K562 (cell line): ENCODE measurements around the gene KRI1. TPM values are rescaled to one million over a fixed set of nuclear protein-coding genes. Genes with fewer than 3 reads are reported as not detected.
A peak's percentile ranks its signal among the peaks of the same experiment; 100 is the strongest.

Experiments used
- GTF2F1 ChIP-seq: IDR thresholded peaks from 2 replicates; pipeline ENCODE4 v1.6.1; 2011; ENCODE audit warnings: low read depth, low read length, improper control_type of control experiment
- NFE2L1 ChIP-seq: fragments of 450-650 bp; IDR thresholded peaks from 2 replicates; pipeline ENCODE4 v1.6.1; 2016; ENCODE audit warnings: missing genetic modification characterization, low read depth, mild to moderate bottlenecking, missing compliant biosample characterization, moderate library complexity, borderline replicate concordance
- NFXL1 ChIP-seq: fragments of 450-650 bp; formaldehyde crosslinking; IDR thresholded peaks from 2 replicates; pipeline ENCODE4 v1.4.0; 2021; ENCODE audit warnings: mild to moderate bottlenecking
- NR4A1 ChIP-seq, 2 experiments: fragments of 250-450 bp in 1 of 2; fragments of 450-650 bp in 1 of 2; sonication (Bioruptor Pico) in 1 of 2; IDR thresholded peaks; 2 replicates each; pipeline versions ENCODE4 v1.4.0 to v1.6.1; 2016 to 2020; ENCODE audit warnings: mild to moderate bottlenecking in 2 of 2, missing compliant biosample characterization in 1 of 2, missing genetic modification characterization in 1 of 2, moderate library complexity in 1 of 2
- PHB2 ChIP-seq: fragments of 450-650 bp; IDR thresholded peaks from 2 replicates; pipeline ENCODE4 v1.6.1; 2017; ENCODE audit warnings: low read depth
- PML ChIP-seq: IDR thresholded peaks from 2 replicates; pipeline ENCODE4 v1.6.1; 2012; ENCODE audit warnings: low read length, inconsistent platforms
- PRMT5 ChIP-seq: sonication (generic); formaldehyde crosslinking; IDR thresholded peaks from 2 replicates; pipeline ENCODE4 v1.5.0; 2020; ENCODE audit warnings: missing genetic modification reagents
- RBM15 ChIP-seq: fragments of 200-400 bp; formaldehyde crosslinking; IDR thresholded peaks from 2 replicates; pipeline ENCODE4 v1.6.1; 2018; ENCODE audit warnings: mild to moderate bottlenecking, low read length, moderate library complexity; ENCODE audit not compliant: insufficient read depth
- RFX1 ChIP-seq: fragments of 450-650 bp; IDR thresholded peaks from 2 replicates; pipeline ENCODE4 v1.6.1; 2016; ENCODE audit warnings: mild to moderate bottlenecking, moderate library complexity
- SAFB2 ChIP-seq: fragments of 200-400 bp; formaldehyde crosslinking; IDR thresholded peaks from 2 replicates; pipeline ENCODE4 v1.6.1; 2018; ENCODE audit warnings: borderline replicate concordance, low read length, low read depth, moderate library complexity; ENCODE audit not compliant: severe bottlenecking
- SLC30A9 ChIP-seq: fragments of 250-450 bp; sonication (Bioruptor Pico); IDR thresholded peaks from 2 replicates; pipeline ENCODE4 v1.8.0; 2022; ENCODE audit warnings: mild to moderate bottlenecking, moderate library complexity
- TAF1 ChIP-seq: IDR thresholded peaks from 2 replicates; pipeline ENCODE4 v1.6.1; 2011; ENCODE audit warnings: mild to moderate bottlenecking, low read length, moderate library complexity; ENCODE audit not compliant: insufficient read depth, control insufficient read depth, severe bottlenecking; ENCODE audit errors: extremely low read depth
- THRAP3 ChIP-seq: fragments of 450-650 bp; IDR thresholded peaks from 2 replicates; pipeline ENCODE4 v1.6.1; 2016; ENCODE audit warnings: mild to moderate bottlenecking, inconsistent platforms, borderline replicate concordance
- TRIM24 ChIP-seq, 2 experiments: fragments of 450-650 bp; IDR thresholded peaks; 2 replicates each; pipeline ENCODE4 v1.6.1; 2016
- ZC3H11A ChIP-seq: IDR thresholded peaks from 2 replicates; pipeline ENCODE4 v1.6.1; 2012; ENCODE audit warnings: low read depth, low read length, improper control_type of control experiment
- ZNF146 ChIP-seq: IDR thresholded peaks from one replicate; pipeline ENCODE4 v1.6.1; 2018; ENCODE audit warnings: missing compliant biosample characterization; ENCODE audit not compliant: unreplicated experiment
- ZNF436 ChIP-seq: fragments of 250-450, 450-650 bp; sonication (Bioruptor Pico); formaldehyde crosslinking; IDR thresholded peaks from 2 replicates; pipeline ENCODE4 v1.7.0; 2020; ENCODE audit warnings: mild to moderate bottlenecking
- ZNF699 ChIP-seq: fragments of 250-450 bp; sonication (Bioruptor Pico); IDR thresholded peaks from 2 replicates; pipeline ENCODE4 v1.8.0; 2021; ENCODE audit warnings: mild to moderate bottlenecking, moderate library complexity; ENCODE audit not compliant: insufficient replicate concordance
- polyA plus RNA-seq, 8 experiments: library from polyadenylated mRNA; depleted of rRNA in 4 of 8; stranded (reverse) in 5 of 8; unstranded in 3 of 8; fragments of >200 nt; fragmentation: Nextera tagmentation in 2 of 8; fragmentation: Illumina TruSeq in 1 of 8; extraction: Ambion mirVana in 2 of 8; extraction: Trizol in 1 of 8; gene quantifications; 2 replicates each; pipeline versions ENCODE4 v1.2.1 to v1.2.3, GENCODE V29; 2011 to 2014; ENCODE audit warnings: inconsistent platforms in 1 of 8, missing spikeins in 1 of 8
- total RNA-seq, 7 experiments: library from RNA; depleted of rRNA in 6 of 7; stranded (reverse); fragments of >200 nt in 6 of 7; fragmentation: Illumina TruSeq in 2 of 7; extraction: Trizol in 2 of 7; gene quantifications; 2 replicates each; pipeline versions ENCODE4 v1.2.1 to v1.2.3, GENCODE V29; 2011 to 2021; ENCODE audit warnings: low replicate concordance in 1 of 7
- TF ChIP-seq, protein P1 (sequence below): sonication (generic); formaldehyde crosslinking; IDR thresholded peaks from 2 replicates; pipeline ENCODE4 v1.5.0; 2020; ENCODE audit warnings: missing genetic modification reagents
- TF ChIP-seq, protein P2 (sequence below): fragments of 450-650 bp; formaldehyde crosslinking; IDR thresholded peaks from 2 replicates; pipeline ENCODE4 v1.4.0; 2020; ENCODE audit warnings: mild to moderate bottlenecking, moderate library complexity
- TF ChIP-seq, protein P3 (sequence below): fragments of 200-800 bp; sonication (Bioruptor generic); IDR thresholded peaks from 2 replicates; pipeline ENCODE4 v1.6.1; 2017; ENCODE audit warnings: missing genetic modification characterization, missing compliant biosample characterization
- TF ChIP-seq, protein P4 (sequence below), 2 experiments: IDR thresholded peaks; 2 replicates each; pipeline ENCODE4 v1.6.1; 2012; ENCODE audit warnings: improper control_type of control experiment in 2 of 2, low read depth in 2 of 2, low read length in 2 of 2, borderline replicate concordance in 1 of 2

The KRI1 gene
- total and polyA plus RNA-seq, 9 of the 15 experiments (the other 6 are each of a cell fraction or from before 2014, with no cell fraction given): 1.1 to 50.7 (median 24.7) TPM

DNA sequence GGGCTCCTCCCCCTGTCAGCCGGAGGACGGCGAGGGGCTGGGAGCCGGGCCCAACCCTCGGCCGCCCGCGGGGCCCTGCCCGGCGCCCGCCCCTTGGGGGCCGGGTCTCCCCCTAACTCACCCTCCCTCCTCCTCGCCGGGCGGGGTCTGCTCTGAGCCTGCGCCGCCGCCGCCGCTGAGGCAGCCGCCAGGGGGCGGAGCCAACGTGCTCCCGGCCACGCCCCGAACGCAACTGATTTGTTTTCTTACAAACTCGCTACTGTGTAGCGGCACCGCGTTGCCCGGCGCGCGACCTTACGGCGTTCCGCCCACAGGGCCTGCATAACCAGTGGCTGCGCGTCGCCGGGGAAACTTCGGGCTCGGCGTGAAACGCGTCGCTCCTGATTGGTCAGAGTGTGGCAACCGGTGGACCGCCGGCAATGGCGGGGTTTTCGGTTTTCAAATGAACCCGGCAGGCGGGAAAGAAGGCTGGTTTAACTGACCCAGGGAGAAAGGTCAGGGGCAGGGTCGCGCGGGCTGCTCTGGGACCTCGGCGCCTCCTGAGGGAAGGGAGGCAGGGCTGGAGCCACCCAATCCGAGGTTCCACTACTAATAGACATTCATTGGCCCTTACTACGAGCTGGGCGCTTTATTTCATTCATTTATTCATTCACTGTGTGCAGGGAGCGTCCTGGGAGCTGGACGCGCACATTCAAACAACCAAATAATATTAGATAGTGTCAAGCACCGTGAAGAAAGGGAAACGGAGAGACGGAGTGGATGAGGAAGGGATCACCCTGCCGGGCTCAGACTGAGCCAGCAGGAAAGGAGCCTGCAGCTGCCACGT lies 3.2 kb upstream of the KRI1 start, which contains the start of gene CDKN2D (continued):
- TF ChIP-seq, protein P1, sequence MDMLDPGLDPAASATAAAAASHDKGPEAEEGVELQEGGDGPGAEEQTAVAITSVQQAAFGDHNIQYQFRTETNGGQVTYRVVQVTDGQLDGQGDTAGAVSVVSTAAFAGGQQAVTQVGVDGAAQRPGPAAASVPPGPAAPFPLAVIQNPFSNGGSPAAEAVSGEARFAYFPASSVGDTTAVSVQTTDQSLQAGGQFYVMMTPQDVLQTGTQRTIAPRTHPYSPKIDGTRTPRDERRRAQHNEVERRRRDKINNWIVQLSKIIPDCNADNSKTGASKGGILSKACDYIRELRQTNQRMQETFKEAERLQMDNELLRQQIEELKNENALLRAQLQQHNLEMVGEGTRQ (CRISPR knock-in tag): no peak
- TF ChIP-seq ZNF436 (CRISPR knock-in tag) (no peak), TAF1 (peak; percentile 51), PRMT5 (no peak), NFXL1 (CRISPR knock-in tag) (no peak), RFX1 (peak; percentile 89), PHB2 (no peak), ZC3H11A (no peak), SAFB2 (no peak), NR4A1 (CRISPR knock-in tag; IDR thresholded peaks at IDR 0.05) (no peak), NR4A1 (tag; IDR thresholded peaks at IDR 0.05) (peak; percentile 76), RBM15 (no peak), THRAP3 (no peak), ZNF699 (CRISPR knock-in tag) (no peak), GTF2F1 (peak; percentile 32; the same call in 1 of the 2 replicates), ZNF146 (CRISPR knock-in tag) (no peak), NFE2L1 (no peak), PML (peak; percentile 53; the same call in 1 of the 2 replicates), SLC30A9 (CRISPR knock-in tag) (no peak), TRIM24 (IDR thresholded peaks at IDR 0.05) (peak; percentile 91 to 94)
- TF ChIP-seq, protein P2, sequence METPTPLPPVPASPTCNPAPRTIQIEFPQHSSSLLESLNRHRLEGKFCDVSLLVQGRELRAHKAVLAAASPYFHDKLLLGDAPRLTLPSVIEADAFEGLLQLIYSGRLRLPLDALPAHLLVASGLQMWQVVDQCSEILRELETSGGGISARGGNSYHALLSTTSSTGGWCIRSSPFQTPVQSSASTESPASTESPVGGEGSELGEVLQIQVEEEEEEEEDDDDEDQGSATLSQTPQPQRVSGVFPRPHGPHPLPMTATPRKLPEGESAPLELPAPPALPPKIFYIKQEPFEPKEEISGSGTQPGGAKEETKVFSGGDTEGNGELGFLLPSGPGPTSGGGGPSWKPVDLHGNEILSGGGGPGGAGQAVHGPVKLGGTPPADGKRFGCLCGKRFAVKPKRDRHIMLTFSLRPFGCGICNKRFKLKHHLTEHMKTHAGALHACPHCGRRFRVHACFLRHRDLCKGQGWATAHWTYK (CRISPR knock-in tag): no peak
- TF ChIP-seq, protein P3, sequence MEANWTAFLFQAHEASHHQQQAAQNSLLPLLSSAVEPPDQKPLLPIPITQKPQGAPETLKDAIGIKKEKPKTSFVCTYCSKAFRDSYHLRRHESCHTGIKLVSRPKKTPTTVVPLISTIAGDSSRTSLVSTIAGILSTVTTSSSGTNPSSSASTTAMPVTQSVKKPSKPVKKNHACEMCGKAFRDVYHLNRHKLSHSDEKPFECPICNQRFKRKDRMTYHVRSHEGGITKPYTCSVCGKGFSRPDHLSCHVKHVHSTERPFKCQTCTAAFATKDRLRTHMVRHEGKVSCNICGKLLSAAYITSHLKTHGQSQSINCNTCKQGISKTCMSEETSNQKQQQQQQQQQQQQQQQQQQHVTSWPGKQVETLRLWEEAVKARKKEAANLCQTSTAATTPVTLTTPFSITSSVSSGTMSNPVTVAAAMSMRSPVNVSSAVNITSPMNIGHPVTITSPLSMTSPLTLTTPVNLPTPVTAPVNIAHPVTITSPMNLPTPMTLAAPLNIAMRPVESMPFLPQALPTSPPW (CRISPR knock-in tag): peak; percentile 96
- TF ChIP-seq, protein P4, sequence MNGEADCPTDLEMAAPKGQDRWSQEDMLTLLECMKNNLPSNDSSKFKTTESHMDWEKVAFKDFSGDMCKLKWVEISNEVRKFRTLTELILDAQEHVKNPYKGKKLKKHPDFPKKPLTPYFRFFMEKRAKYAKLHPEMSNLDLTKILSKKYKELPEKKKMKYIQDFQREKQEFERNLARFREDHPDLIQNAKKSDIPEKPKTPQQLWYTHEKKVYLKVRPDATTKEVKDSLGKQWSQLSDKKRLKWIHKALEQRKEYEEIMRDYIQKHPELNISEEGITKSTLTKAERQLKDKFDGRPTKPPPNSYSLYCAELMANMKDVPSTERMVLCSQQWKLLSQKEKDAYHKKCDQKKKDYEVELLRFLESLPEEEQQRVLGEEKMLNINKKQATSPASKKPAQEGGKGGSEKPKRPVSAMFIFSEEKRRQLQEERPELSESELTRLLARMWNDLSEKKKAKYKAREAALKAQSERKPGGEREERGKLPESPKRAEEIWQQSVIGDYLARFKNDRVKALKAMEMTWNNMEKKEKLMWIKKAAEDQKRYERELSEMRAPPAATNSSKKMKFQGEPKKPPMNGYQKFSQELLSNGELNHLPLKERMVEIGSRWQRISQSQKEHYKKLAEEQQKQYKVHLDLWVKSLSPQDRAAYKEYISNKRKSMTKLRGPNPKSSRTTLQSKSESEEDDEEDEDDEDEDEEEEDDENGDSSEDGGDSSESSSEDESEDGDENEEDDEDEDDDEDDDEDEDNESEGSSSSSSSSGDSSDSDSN (IDR thresholded peaks at IDR 0.05; ENCODE audit: borderline replicate concordance in 1 of 2, low read depth in 2 of 2, low read length in 2 of 2): no peak; a peak in 1 of 4 replicates
